GM23248 (cell line): ENCODE measurements around the gene MRPL4. TPM values are rescaled to one million over a fixed set of nuclear protein-coding genes. Genes with fewer than 3 reads are reported as not detected.

Experiments used
- DNase-seq: peaks from one replicate; pipeline ENCODE4 v3.0.0-alpha.2; 2015
- H2AFZ ChIP-seq: fragments of 200-600 bp; sonication (generic); 2 replicates; pipeline ENCODE4 v1.6.1; 2016; ENCODE audit warnings: antibody characterized with exemption
- H3F3A ChIP-seq: fragments of 200-600 bp; sonication (generic); 2 replicates; pipeline ENCODE4 v1.6.1; 2016; ENCODE audit warnings: mild to moderate bottlenecking, antibody characterized with exemption, mixed run types; ENCODE audit not compliant: insufficient read depth
- H3K27ac ChIP-seq: fragments of 200-600 bp; sonication (generic); 2 replicates; pipeline ENCODE4 v1.5.1; 2016; ENCODE audit warnings: mild to moderate bottlenecking
- H3K27me3 ChIP-seq: fragments of 200-600 bp; sonication (generic); replicated peaks from 2 replicates; pipeline ENCODE4 v1.6.1; 2016; ENCODE audit warnings: mild to moderate bottlenecking; ENCODE audit not compliant: insufficient read depth
- H3K36me3 ChIP-seq: fragments of 200-600 bp; sonication (generic); 2 replicates; pipeline ENCODE4 v1.6.1; 2016; ENCODE audit warnings: low read depth, mild to moderate bottlenecking
- H3K4me1 ChIP-seq: fragments of 200-600 bp; sonication (generic); 2 replicates; pipeline ENCODE4 v1.6.1; 2016; ENCODE audit warnings: mild to moderate bottlenecking; ENCODE audit not compliant: insufficient read depth
- H3K4me2 ChIP-seq: fragments of 200-600 bp; sonication (generic); one replicate; pipeline ENCODE4 v1.6.1; 2016; ENCODE audit warnings: mild to moderate bottlenecking; ENCODE audit not compliant: unreplicated experiment
- H3K4me3 ChIP-seq: fragments of 200-600 bp; sonication (generic); 2 replicates; pipeline ENCODE4 v1.5.1; 2016; ENCODE audit warnings: mild to moderate bottlenecking
- H3K79me2 ChIP-seq: fragments of 200-600 bp; sonication (generic); 2 replicates; pipeline ENCODE4 v1.6.1; 2016; ENCODE audit warnings: mild to moderate bottlenecking; ENCODE audit not compliant: insufficient read depth
- H3K9ac ChIP-seq: fragments of 200-600 bp; sonication (generic); 2 replicates; pipeline ENCODE4 v1.6.1; 2016; ENCODE audit warnings: mild to moderate bottlenecking
- H3K9me2 ChIP-seq: fragments of 200-600 bp; sonication (generic); 2 replicates; pipeline ENCODE4 v1.6.1; 2016; ENCODE audit warnings: mixed run types, mild to moderate bottlenecking, moderate library complexity; ENCODE audit not compliant: insufficient read depth
- H3K9me3 ChIP-seq: fragments of 200-600 bp; sonication (generic); one replicate; pipeline ENCODE4 v1.6.1; 2017; ENCODE audit warnings: low read depth
- H4K20me1 ChIP-seq: fragments of 200-600 bp; sonication (generic); 2 replicates; pipeline ENCODE4 v1.6.0; 2016; ENCODE audit not compliant: insufficient read depth
- EZH2 ChIP-seq: fragments of 200-600 bp; sonication (generic); IDR thresholded peaks from 2 replicates; pipeline ENCODE4 v1.6.1; 2018; ENCODE audit warnings: antibody characterized with exemption, mild to moderate bottlenecking; ENCODE audit not compliant: insufficient read depth, poor library complexity, severe bottlenecking
- EZH2phosphoT487 ChIP-seq: fragments of 200-600 bp; sonication (generic); IDR thresholded peaks from 2 replicates; pipeline ENCODE4 v1.6.1; 2018; ENCODE audit warnings: antibody characterized with exemption, moderate library complexity, mild to moderate bottlenecking, low read depth; ENCODE audit not compliant: insufficient read depth
- WGBS, 2 experiments: methylation state at CpG; one replicate each; pipeline ENCODE4 v1.1.6; 2015 to 2017; ENCODE audit warnings: low lambda C conversion rate in 2 of 2, low coverage in 1 of 2; ENCODE audit errors: missing lambda C conversion rate in 2 of 2; 5-methylcytosine and 5-hydroxymethylcytosine counted together
- in situ Hi-C: fragments of 300-500 bp; cut with MboI; formaldehyde crosslinking; loops from 2 replicates; pipeline ENCODE4 v1.15.0; 2020
- polyA plus RNA-seq: library from polyadenylated mRNA; unstranded; fragments of >200 nt; fragmentation: Nextera tagmentation; extraction: Ambion mirVana; gene quantifications from 2 replicates; pipeline ENCODE4 v1.2.1, GENCODE V29; 2016
- total RNA-seq: library from RNA; depleted of rRNA; stranded (reverse); fragments of >200 nt; shearing (Covaris generic); gene quantifications from 2 replicates; pipeline ENCODE4 v1.2.3, GENCODE V29; 2014

Gene MRPL4
- total and polyA plus RNA-seq, 2 experiments from 2014 or later, result 73.9 to 101 TPM

GRCh38 chr19:10217085-10217484 lies 34.9 kb upstream of the MRPL4 start:
- Histone ChIP-seq H3K9ac (no peak overlapping the region), H3K27ac (no peak overlapping the region), H4K20me1 (no peaks in the 10 kb centered on the region), H3K4me2 (no peak overlapping the region), H3F3A (no peaks in the 10 kb centered on the region), H3K4me1 (peaks cover 6% of the 10 kb centered on the region; the same call in 1 of the 2 replicates), H3K79me2 (peaks cover 15% of the 10 kb centered on the region), H3K9me2 (no peaks in the 10 kb centered on the region), H3K4me3 (no peak overlapping the region), H3K9me3 (no peaks in the 10 kb centered on the region), H3K27me3 (no peaks in the 10 kb centered on the region), H2AFZ (no peak overlapping the region), H3K36me3 (no peaks in the 10 kb centered on the region)
- in situ Hi-C loops, result no loop called here
- TF ChIP-seq EZH2phosphoT487 (no peak), EZH2 (no peak)
- DNase-seq, result no peak
- 82 to 84% methylated on average over 9 of the region's 9 CpGs for WGBS, 2 experiments

GRCh38 chr19:10219678-10220077 lies 32.3 kb upstream of the MRPL4 start:
- TF ChIP-seq EZH2phosphoT487, result no peak
- no peak for TF ChIP-seq EZH2
- DNase-seq, result peak; percentile 54
- H3K4me1 ChIP-seq, result peaks cover 4% of the 10 kb centered on the region; the same call in 1 of the 2 replicates
- no peaks in the 10 kb centered on the region for H3K9me2 ChIP-seq
- WGBS, 2 experiments, result 21 to 28% methylated on average over 3 of the region's 3 CpGs
- H3K27ac ChIP-seq, result no peak overlapping the region
- no peak overlapping the region for H2AFZ ChIP-seq
- no peaks in the 10 kb centered on the region for H4K20me1 ChIP-seq
- H3K4me3 ChIP-seq, result no peak overlapping the region
- H3K27me3 ChIP-seq, result no peaks in the 10 kb centered on the region
- no peak overlapping the region for H3K4me2 ChIP-seq
- no peaks in the 10 kb centered on the region for H3K9me3 ChIP-seq
- peaks cover 39% of the 10 kb centered on the region for H3K79me2 ChIP-seq
- H3K36me3 ChIP-seq, result no peaks in the 10 kb centered on the region
- H3F3A ChIP-seq, result no peaks in the 10 kb centered on the region
- no peak overlapping the region for H3K9ac ChIP-seq
- in situ Hi-C loops, result no loop called here

GRCh38 chr19:10220695-10221094 lies 31.3 kb upstream of the MRPL4 start:
- H2AFZ ChIP-seq, result no peak overlapping the region

GRCh38 chr19:10222201-10222890 lies 29.7 kb upstream of the MRPL4 start:
- Histone ChIP-seq H3K27ac (no peak overlapping the region), H4K20me1 (no peaks in the 10 kb centered on the region), H3F3A (peaks cover 16% of the 10 kb centered on the region), H3K9me2 (no peaks in the 10 kb centered on the region), H3K79me2 (peaks cover 57% of the 10 kb centered on the region), H3K4me1 (peaks cover 10% of the 10 kb centered on the region), H3K4me2 (no peak overlapping the region), H3K9me3 (no peaks in the 10 kb centered on the region), H3K27me3 (no peaks in the 10 kb centered on the region), H3K36me3 (no peaks in the 10 kb centered on the region), H2AFZ (no peak overlapping the region), H3K9ac (no peak overlapping the region), H3K4me3 (no peak overlapping the region)
- in situ Hi-C loops, result no loop called here
- TF ChIP-seq EZH2, result no peak
- TF ChIP-seq EZH2phosphoT487, result no peak
- 87 to 90% methylated on average over 14 of the region's 14 CpGs for WGBS, 2 experiments
- DNase-seq, result no peak

More at GRCh38 chr19:10220695-10221094, 31.3 kb upstream of the MRPL4 start:
- Histone ChIP-seq H3K9me2 (no peaks in the 10 kb centered on the region), H3F3A (peaks cover 3% of the 10 kb centered on the region), H3K27me3 (no peaks in the 10 kb centered on the region), H3K4me2 (no peak overlapping the region), H3K4me1 (peaks cover 1% of the 10 kb centered on the region; the same call in 1 of the 2 replicates), H3K9me3 (no peaks in the 10 kb centered on the region), H3K4me3 (no peak overlapping the region), H3K27ac (no peak overlapping the region), H3K36me3 (no peaks in the 10 kb centered on the region), H4K20me1 (no peaks in the 10 kb centered on the region), H3K9ac (no peak overlapping the region), H3K79me2 (peaks cover 49% of the 10 kb centered on the region)
- no peak for DNase-seq
- no peak for TF ChIP-seq EZH2
- TF ChIP-seq EZH2phosphoT487, result no peak
- 83 to 91% methylated on average over 7 of the region's 7 CpGs for WGBS, 2 experiments
- in situ Hi-C loops, result no loop called here
